Hepatic stellate cell (primary cell): ENCODE results near the gene C1orf174.
A peak's percentile ranks its signal among the peaks of the same experiment; 100 is the strongest.
"Not testable (repeated sequence)": the region's sequence is repeated elsewhere in the genome, so short reads cannot be mapped to it uniquely, and the experiment has no call there.

Experiments
- DNase-seq: peaks from one replicate; pipeline ENCODE4 v3.0.0; 2011; ENCODE audit warnings: low spot score

C1orf174 gene

DNA sequence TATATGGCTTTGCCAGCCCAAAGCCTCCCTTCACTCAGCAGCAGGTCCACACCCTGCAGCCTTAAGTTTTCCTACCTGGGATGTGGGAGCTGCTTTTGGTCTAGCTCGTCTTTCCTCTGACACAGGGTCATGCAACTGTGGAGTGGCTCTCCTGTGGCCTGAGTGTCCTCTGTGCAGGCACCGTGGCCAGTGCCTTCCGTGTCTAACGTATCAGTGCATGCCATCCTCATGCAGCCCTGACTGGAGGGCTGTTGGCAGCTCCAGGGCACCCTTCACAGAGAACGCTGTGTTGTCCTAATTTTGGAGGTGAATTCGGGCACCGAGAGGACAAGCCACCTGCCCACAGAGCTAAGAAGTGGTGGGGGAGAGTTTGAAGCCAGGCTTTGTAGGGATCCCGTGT lies 25.7 kb upstream of the C1orf174 start:
- DNase-seq, result no peak

DNA sequence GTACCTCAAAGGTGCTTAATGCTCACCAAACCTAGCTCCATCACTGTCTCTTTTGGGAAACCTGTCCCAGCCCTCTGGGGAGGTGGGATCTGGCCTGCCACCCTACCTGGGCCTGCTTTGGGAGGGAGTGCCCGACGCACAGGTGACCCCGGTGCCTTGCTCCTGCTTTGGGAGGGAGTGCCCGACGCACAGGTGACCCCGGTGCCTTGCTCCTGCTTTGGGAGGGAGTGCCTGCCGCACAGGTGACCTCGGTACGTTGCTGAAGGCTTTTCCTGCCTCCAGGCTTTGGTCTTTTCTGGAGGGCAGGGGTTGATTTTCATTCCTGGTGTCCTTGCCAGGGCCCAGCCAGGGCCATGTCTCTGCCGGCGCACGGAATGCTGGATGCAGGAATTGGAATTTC lies 25.2 kb upstream of the C1orf174 start:
- DNase-seq, result no peak

DNA sequence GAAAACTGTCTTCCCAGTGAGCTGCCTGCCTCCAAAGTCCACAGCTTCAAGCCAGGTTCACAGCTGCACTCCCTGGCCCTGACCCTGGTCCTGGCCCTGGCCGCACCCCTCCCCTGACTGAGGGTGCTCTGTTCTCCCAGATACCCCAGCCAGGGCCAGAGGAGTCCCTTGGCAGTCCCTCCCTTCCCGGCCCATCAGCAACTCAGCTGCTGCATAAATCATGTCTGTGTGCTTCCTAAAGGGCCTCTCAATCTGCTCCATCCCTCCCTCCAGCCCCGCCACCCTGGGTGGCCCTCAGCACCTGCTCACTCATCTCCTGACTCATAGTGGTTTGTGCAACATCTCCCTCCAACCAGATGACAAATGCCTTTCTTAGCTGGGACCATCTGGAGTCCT lies 24.8 kb upstream of the C1orf174 start:
- no peak for DNase-seq

DNA sequence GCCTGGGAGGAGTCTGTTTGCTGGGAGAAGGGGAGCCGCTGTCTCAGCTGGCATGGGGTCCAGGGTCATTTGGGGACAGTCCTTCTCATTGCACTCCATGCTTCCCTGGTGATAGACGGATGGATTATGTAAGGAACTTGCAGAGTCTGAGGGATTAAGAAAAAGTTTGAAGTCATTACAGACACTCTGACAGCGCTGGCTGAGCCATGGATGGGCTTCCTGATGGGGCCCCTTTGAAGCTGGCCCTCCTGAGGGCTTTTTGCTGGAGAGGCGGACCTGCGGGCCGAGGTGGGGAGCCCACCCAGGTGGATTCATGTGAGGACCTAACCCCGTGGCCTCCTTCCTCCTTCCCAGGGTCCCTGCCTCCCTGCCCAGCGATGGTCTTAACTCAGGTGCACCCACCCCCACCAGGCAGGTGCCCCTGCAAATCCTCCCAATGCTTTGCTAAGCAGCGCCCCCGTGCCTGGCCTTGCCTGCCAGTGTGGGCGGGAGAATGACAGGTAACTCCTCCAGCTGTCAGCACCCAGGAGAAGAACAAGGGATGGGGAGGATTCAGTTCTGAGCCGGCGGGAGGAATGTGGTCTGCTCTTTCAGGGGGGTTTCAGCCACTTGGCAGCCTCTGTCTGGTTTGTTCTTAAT lies 24.2 kb upstream of the C1orf174 start:
- no peak for DNase-seq

DNA sequence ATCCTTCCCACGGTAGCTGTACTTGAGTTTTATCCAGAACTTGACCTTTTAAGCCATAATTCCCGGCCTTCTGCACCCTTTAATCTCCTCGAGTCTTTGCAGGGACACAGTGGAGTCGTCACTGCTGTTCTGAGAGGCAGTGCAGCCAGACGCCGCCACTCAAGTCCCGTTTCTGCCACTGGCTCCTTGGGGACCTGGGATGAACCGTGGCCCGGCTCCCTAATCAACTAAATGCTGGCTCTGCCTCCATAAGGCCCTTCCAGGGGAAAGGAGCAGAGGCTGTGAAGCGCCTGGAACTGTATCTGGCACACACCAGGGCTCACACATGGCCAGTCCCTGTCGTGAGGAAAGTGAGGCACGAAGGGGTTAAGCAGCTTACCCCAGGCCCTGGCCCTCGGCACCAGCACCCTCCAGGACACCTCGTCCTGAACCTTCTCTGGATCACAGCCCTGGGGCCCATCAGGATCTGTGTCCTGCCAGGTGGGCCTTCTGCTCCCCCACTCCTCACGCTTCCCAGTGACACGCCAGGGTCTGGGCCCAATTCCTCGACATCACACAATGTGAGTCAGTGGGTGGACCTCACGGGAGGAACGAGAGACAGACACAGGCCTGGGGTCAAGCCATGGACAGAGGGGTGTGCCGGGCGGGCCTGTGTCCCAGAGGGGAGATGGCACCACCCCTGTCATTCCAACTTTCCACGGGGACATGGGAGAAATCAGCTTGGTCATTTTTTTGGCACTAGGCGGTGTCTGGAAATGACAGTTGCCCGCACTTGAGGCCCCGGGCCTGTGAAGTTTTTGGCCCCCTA lies 23.5 kb upstream of the C1orf174 start:
- DNase-seq, result no peak

DNA sequence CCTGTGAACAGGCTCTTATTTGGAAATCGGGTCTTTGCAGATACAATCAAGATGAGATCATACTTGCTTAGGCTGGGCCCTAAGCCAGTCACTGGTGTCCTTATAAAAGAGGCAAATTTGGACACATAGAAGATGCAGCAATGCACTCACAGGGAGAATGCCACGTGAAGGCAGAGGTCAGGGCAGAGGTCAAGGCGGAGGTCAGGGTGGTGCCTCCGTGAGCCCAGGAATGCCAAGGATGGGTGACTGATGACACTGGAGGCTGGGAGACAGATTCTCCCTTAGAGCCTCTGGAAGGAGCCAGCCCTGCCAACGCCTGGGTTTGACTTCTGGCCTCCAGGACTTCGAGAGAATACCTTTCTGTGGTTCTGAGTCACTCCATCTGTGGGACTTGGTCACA lies 22.8 kb upstream of the C1orf174 start:
- no peak for DNase-seq

DNA sequence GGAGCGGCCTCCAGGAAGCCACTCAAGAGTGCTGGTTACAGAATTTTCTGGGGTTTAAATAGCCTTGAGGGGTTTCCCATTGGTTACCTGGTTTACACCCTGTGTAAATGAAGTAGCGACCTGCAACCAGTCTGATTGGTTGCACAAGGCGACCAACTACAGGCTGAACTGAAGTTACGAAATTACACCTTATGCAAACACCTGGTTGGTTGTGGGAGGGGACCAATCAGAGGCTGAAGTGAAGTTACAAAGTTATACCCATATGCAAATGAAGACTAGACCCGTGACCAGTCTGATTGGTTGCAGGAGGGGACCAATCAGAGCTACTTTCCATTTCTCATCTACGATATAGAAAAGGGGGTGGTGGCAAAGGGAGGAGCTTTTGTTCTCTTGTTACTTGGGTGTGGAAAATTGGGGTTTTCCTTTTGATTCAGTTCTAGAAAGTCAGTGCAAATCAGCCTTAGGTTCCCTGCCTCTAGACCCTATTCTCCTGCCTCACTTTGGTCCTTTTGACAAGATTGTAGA lies 22.2 kb upstream of the C1orf174 start:
- DNase-seq, result no peak

DNA sequence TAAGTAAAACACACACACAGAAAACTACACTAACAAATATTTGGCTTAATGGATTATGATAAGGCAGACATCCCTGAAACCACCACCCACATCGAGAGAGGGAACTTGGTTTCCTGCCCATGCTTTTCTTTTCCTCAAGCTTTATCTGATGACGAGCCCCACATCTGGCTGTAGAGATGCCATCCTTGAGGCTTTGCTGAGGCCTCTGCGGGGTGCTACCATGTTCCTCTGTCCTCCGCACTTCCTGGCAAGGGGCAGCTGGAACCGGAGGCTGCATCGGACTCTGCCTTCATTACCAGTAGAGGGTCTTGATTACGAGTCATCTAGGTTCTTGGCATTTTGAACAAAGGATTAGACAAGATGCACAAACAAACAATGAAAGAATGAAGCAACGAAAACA lies 21.7 kb upstream of the C1orf174 start:
- no peak for DNase-seq

DNA sequence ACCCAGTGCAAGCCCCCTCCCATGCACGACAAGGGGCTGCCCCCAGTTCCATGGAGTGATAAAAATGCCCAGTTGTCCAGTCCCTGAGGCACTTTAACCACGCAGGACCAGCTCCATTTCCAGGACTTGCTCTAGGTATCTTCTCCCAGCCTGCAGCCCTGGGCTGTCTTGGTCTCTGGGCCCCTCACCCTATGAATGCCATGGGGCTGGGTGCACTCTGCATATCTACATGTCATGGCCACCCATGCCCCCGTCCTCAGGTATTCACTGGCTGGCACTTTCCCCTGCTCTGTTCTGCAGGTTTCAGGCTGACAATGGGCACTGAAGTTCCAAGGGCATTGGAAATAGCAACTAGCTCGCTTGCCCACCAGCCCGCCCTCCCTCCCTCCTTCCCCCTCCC lies 19.6 kb upstream of the C1orf174 start:
- DNase-seq, result no peak

DNA sequence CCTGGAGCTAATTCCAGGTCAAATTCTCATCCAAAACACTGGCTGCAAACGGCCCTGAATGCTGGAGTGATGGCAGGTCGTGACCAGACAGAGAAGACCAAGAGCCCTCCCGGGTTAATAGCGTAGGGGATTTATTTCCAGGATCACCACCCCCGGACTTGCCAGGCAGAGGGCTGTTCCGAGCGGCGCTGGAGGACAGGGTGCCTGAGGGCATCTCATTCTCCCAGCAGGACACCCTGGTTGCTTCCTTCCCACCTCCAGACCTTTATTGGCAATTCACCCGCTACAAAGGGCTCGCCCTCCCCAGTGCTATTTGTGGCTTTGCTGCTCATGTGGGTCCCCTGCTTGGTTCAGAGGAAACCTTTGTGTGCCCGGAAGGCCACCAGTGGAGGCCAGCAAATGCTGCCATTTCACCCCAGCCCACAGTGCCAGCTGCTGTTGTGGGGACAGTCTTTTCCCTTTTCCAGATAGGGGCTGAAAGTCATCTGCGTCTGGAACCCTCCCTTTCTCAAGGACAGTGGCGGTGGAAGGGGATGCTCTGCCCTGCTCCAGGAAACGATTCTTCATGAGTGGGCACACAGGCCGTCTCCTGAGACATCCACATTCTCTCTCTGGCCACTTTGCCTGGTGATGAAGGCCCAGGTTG lies 19.0 kb upstream of the C1orf174 start:
- no peak for DNase-seq

DNA sequence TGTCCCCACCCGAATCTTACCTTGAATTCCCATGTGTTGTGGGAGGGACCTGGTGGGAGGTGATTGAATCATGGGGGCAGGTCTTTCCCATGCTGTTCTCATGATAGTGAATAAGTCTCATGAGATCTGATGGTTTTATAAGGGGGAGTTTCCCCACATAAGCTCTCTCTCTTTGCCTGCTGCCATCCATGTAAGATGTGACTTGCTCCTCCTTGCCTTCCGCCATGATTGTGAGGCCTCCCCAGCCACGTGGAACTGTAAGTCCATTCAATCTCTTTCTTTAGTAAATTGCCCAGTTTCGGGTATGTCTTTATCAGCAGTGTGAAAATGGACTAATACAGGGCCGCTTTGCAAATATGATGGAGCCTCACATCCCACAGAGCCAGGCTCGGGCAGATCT lies 18.3 kb upstream of the C1orf174 start:
- not testable (repeated sequence) for DNase-seq

DNA sequence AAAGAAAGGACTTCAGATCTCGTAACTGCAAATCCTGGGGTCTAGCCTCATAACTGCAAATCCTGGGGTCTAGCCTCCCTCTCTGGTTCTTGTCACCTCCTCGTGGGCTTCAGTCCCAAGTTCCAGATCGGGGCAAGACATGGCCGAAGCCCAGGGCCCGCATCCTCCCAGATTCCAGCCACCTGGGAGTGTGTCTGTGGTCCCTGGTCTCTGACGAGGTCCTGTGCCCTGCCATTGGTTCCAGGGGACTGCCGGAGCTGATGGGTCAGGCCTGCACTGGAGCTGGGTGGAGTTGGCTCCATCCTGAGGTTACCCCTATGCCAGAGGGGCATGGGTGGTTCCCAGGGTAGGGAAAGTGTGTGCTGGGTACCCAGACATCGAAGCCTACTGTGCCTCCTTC lies 17.7 kb upstream of the C1orf174 start:
- no peak for DNase-seq

DNA sequence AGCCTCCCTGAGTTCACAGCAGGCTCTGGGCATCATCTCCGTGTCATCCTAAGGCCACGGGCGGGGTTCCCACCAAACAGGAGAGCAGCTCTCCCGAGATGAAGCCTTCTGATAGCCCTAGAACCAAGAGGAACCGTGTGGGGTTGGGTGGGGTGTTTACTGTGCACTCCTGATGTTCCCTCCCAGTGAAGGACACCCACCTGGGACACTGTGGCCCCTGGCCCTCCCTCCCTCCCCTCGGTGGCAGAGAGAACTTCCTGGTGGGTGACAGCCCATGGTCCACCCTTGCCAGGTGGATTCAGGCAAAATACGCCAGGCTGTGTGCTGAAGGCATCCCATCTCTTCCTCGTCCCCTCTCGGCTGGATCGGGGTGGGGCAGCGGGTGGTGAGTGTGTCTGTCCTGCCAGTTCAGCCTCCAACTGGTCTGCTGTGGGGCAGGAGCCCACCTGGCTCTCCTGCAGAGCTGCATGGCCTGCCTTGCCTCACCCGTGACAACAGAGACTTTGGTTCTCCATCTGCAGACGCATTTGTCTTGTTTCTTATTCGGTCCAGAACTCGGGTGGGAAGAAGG lies 15.6 kb upstream of the C1orf174 start:
- DNase-seq, result no peak

DNA sequence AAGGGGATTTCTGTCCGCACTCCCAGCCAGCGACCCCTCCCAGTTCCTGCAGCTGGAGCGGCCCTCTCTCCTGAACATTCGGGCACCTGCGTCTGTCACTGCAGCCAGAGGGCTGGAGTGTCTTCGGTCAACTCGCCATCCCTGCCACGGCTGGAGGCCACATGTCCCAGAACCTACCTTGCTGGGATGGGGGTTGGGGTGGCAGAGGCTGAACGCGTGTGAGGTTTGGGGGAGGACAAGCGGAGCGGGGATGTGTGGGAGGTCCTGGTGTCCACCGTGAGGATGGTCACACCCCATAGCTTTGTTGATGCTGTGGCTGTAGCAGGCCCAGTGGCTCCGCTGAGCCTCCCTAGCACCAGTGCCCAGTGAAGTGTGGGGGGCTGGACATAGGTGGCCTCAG lies 14.8 kb upstream of the C1orf174 start:
- no peak for DNase-seq

DNA sequence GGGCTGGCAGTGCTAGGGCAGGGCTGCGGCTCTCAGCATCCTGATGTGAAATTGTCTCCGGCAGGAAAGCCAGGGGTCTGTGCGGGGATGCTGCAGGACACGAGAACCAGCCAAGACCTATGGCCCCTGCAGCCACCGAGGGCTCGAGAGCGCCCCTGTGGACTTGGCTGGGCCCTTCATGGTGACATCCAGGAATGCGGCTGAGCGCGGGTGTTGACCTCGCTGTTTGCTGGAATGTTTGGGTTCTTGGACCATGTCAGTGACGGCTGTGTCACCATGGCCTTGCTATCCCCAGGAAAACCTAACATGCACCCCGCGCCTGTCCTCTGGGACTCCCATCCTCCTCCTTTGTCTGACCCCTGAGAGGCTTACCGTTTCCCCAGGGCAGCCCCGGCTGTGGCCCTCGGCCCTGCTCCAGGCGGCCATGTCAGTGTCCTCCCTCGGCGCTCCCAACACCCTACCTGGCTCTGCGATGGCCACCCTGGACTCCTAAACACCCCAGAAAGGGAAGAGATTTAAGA lies 14.3 kb upstream of the C1orf174 start:
- DNase-seq, result no peak

DNA sequence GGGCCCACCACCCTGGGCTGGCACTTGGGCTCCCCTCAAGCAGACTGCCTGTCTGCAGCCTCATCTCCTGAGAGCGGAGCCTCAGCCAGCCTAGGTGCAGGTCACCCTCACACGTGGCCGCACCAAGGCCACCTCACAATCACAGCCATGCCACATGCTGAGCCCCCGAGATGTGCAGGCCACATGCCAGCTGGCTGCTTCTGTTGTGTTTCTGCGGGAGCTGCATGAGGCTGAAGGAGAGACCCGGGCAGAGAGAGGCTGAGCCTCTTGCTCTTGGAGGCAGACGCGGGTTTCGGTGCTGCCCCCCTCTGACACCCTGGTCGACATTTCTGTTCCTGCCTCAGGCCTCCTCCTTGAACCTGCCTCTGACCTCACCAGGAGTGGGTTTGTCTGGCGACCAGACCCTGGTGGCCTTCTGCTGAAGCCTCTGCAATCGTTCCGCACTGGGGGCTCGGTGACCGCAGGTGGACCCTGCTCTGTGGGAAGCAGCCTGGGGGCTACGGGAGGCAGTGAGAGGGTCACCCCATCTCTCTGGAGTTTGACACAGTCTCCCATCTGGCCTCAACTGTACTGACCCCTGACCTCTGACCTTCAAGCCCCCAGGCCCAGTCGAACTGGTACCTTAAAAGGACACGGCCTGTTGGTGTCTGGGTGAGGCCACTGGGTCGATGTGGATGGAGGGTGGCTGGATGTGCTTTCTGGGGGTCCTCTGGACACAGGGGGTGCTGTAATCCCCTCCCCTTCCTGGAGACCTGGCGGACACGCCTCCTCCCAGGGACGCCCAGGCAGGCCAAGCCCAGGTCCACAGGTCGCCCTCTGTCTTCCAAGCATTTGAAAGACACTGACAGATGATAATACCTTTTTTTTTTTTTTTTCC lies 13.0 kb upstream of the C1orf174 start:
- no peak for DNase-seq

DNA sequence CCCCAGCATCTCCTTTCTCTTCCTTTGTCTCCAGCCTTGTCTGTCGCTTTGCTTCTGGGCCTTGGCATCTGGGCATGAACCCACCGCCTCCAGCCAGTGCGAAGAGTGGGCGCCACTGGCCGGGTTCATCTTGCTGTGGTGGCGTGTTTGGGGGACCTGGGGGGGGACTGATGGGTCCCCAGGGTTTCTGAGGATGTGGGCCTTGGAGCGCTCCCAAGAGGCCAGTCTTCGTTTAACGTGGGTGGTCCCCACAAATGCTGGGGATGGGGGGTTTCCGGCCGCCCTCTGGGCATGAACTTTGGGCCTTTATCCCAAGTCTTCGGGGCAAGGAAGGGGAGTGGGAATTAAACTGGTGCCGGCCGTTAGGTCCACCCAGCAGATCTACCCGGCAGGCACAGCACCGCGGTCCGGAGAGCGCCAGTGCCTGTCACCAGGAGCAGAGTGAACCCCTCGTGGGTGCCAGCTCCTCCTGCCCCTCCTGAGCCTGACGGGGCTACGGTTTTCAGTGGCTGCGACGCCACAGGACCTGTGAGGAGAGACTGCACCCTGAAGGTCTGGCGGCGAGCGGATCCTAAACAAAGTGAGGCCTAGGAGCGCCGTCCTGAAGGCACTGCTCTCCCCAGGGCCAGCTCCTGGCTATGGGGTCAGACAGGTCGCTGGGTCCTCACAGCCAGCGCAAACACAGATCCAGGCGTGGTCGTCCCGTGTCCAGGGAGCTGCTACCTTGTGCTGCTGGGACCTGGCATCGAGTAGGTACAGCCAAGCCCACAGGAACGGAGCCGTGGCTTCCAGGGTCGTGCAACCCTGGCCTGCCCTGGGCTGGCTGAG lies 12.1 kb upstream of the C1orf174 start:
- DNase-seq, result no peak

DNA sequence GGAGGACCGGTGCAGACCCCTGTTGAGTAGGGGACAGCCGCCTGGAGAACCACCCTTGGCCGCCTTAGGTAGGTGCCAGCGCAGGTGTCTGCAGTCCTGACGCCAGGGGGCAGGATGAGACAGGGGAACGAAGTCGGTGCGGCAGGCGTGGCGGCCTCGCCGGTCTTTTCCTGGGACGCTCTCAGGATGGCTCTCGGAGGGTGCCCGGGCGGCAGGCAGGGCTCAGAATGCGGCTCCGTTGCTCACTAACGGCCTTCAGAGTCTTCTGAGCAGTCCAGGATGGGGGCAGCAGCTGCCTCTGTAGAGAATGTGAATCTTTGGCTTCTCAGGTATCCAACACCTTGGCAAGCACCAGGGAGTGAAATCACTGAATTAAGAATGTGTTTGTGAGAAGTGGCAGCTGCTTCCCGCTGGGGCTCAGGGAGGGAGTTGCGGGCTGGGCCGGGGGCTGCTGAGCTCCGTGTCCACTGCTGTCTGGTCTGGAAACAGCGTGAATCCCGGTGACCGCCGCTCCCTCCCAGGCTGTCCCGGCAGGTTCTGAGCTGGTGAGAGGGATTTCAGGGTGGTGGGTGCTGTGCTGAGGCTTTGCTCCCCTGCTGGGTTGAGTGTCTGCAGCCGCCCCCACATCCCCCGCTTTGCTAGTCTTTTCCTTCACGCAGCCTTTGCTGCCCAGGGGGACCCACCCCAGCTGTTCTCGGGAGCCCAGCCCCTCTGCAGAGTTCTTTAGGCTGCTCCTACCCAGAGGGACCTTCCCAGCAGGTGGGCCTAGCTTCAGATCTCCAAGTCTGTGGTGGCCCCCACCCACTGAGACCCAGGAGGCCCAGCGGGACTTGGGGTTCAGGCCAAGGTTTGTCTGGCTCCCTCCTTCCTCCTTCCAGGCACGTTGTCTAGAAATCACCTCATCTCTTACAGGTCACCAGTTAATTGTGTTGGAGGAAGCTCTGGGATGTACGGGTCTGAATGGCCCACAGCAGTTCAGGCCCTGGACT lies 11.1 kb upstream of the C1orf174 start:
- DNase-seq, result peak; percentile 69

DNA sequence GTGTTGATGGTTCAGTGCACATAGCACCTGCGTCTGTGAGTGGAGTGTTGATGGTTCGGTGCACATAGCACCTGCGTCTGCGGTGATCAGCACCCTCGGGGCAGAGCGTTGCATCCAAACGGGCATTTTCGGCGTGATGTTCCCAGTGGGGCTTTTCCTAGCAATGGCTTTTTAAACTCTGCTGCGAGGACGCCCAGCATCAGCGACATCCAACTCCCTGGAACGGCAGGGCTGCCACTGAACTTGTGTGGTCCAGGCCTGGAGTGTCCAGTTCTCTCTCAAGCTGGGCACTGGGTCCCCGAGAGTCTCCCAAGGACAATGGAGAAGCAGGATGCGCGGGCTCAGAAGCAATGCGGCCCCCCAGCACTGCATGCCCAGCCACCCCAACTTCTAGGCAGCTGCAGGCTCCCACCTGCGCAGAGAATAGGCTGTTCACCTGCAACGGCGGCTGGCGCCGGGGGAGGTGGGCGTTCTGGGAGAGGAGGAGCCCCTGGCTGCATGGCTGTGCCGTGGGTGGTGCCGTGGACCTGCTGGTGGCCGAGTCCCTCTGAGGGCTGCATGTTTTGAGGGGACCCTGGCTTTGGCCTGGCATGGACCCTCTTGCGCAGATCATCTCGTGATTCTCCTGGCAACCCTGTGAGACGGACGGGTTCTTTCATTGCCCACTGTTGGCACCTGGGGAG lies 10.1 kb upstream of the C1orf174 start:
- no peak for DNase-seq
